Renal cortical epithelial cell (primary cell): Measurements from ENCODE around the gene CDC42EP4. TPM values are rescaled to one million over a fixed set of nuclear protein-coding genes. Genes with fewer than 3 reads are reported as not detected.

Source experiments
- DNase-seq: peaks from one replicate; pipeline ENCODE4 v3.0.0-alpha.2; 2011; ENCODE audit warnings: low read depth
- total RNA-seq: library from RNA; depleted of rRNA; stranded (reverse); fragments of >200 nt; gene quantifications from 2 replicates; pipeline ENCODE4 v1.2.3, GENCODE V29; 2014

The CDC42EP4 gene
- total RNA-seq: 26.9 and 70.2 TPM in 2 replicates

GRCh38 chr17:73311781-73312641, at the start of gene CDC42EP4:
Gene CDC42EP4, minus strand, starts transcription at chr17:73312001. Its CDS starts 25,501 bp downstream, at chr17:73286500.
- DNase-seq: peak; percentile 78

GRCh38 chr17:73360961-73361761, 49.4 kb upstream of the CDC42EP4 start:
- no peak for DNase-seq

- no peak for DNase-seq
These were observed 48.2 kb upstream of the CDC42EP4 start for GRCh38 chr17:73359987-73360410.

GRCh38 chr17:73359352-73359751, 47.6 kb upstream of the CDC42EP4 start:
- DNase-seq: no peak

- no peak for DNase-seq
These were observed 46.9 kb upstream of the CDC42EP4 start for GRCh38 chr17:73358668-73359067.

- no peak for DNase-seq
These were observed 46.2 kb upstream of the CDC42EP4 start for GRCh38 chr17:73357981-73358380.

GRCh38 chr17:73357318-73357717, 45.5 kb upstream of the CDC42EP4 start:
- DNase-seq: no peak

- DNase-seq: no peak
These were observed 44.9 kb upstream of the CDC42EP4 start for GRCh38 chr17:73356561-73357170.

- DNase-seq: no peak
These were observed 42.9 kb upstream of the CDC42EP4 start for GRCh38 chr17:73354423-73355284.

GRCh38 chr17:73352261-73352660, 40.5 kb upstream of the CDC42EP4 start:
- DNase-seq: no peak

- DNase-seq: no peak
These were observed 40.0 kb upstream of the CDC42EP4 start for GRCh38 chr17:73351764-73352163.

GRCh38 chr17:73350864-73351263, 39.1 kb upstream of the CDC42EP4 start:
- no peak for DNase-seq

- no peak for DNase-seq
These were observed 37.8 kb upstream of the CDC42EP4 start for GRCh38 chr17:73349647-73350046.

- DNase-seq: no peak
These were observed 37.3 kb upstream of the CDC42EP4 start for GRCh38 chr17:73349138-73349537.

- no peak for DNase-seq
These were observed 37.0 kb upstream of the CDC42EP4 start for GRCh38 chr17:73348829-73349095.

- DNase-seq: no peak
These were observed 36.4 kb upstream of the CDC42EP4 start for GRCh38 chr17:73348018-73348828.

GRCh38 chr17:73347351-73347750, 35.5 kb upstream of the CDC42EP4 start:
- no peak for DNase-seq

- no peak for DNase-seq
These were observed 34.8 kb upstream of the CDC42EP4 start for GRCh38 chr17:73346501-73347162.

GRCh38 chr17:73343739-73344454, 32.1 kb upstream of the CDC42EP4 start:
- DNase-seq: peak; percentile 9
